Esophagus squamous epithelium (tissue), 5 donors: ENCODE data around the gene ATP13A5. TPM values are rescaled to one million over a fixed set of nuclear protein-coding genes. Genes with fewer than 3 reads are reported as not detected.

Source experiments
- DNase-seq: peaks from one replicate; lab custom pipeline; 2025; lab: John Stamatoyannopoulos, UW
- H3K27ac ChIP-seq, 4 donors: fragments of 200-600 bp; sonication (generic); one replicate each; pipeline ENCODE4 v1.5.1; 2016 to 2019; ENCODE audit warnings: mild to moderate bottlenecking in 1 of 4
- H3K27me3 ChIP-seq, 4 donors: fragments of 200-600 bp; sonication (generic); 1 replicate in 3 of 4; 2 replicates in 1 of 4; pipeline versions ENCODE4 v1.5.1 to v1.6.0; 2017 to 2021; ENCODE audit warnings: antibody characterized with exemption in 1 of 4
- H3K36me3 ChIP-seq, 3 donors: fragments of 200-600 bp; sonication (generic); one replicate each; pipeline ENCODE4 v1.5.1; 2016 to 2019
- H3K4me1 ChIP-seq, 3 donors: fragments of 200-600 bp; sonication (generic); one replicate each; pipeline ENCODE4 v1.5.1; 2017 to 2019
- H3K4me3 ChIP-seq, 4 donors: fragments of 200-600 bp; sonication (generic); 1 replicate in 3 of 4; 2 replicates in 1 of 4; pipeline ENCODE4 v1.5.1; 2016 to 2019; ENCODE audit warnings: mild to moderate bottlenecking in 2 of 4, moderate library complexity in 1 of 4
- H3K9me3 ChIP-seq, 3 donors: fragments of 200-600 bp; sonication (generic); one replicate each; pipeline ENCODE4 v1.5.1; 2016 to 2019
- CTCF ChIP-seq, 6 experiments: fragments of 450-650 bp in 4 of 6; fragments of 200-600 bp in 2 of 6; sonication (generic) in 2 of 6; IDR thresholded peaks; one replicate each; pipeline ENCODE4 v1.5.1; 2016 to 2019; ENCODE audit warnings: antibody characterized with exemption in 6 of 6, mild to moderate bottlenecking in 4 of 6, moderate library complexity in 4 of 6
- POLR2A ChIP-seq, 4 donors: fragments of 450-650 bp; IDR thresholded peaks; one replicate each; pipeline ENCODE4 v1.6.1; 2017; ENCODE audit warnings: antibody characterized with exemption in 4 of 4, mild to moderate bottlenecking in 4 of 4, moderate library complexity in 3 of 4
- WGBS, 2 donors: methylation state at CpG; one replicate each; pipeline ENCODE4 v1.1.5; 2018; 5-methylcytosine and 5-hydroxymethylcytosine counted together
- intact Hi-C: fragments of 100-400 bp; cut with DNase I; formaldehyde crosslinking; loops from one replicate; pipeline ENCODE4 v1.15.0; 2022
- total RNA-seq, 4 donors: library from RNA; depleted of rRNA; stranded (reverse); fragments of >200 nt; gene quantifications; one replicate each; pipeline ENCODE4 v1.1.0, GENCODE V29; 2016
- donor health status: DM: yes; HTN: yes; CAD: no.

ATP13A5 gene
- total RNA-seq, 4 donors from 2014 or later: 0.19 to 0.85 (median 0.48) TPM

- peaks cover 0 to 10% (median 0%) of the 10 kb centered on the region in 4 donors for H3K27me3 ChIP-seq
- 29 to 70% methylated on average over 2 of the region's 2 CpGs for whole genome bisulfite sequencing, 2 donors
- peaks cover 0 to 4% (median 0%) of the 10 kb centered on the region in 3 donors for H3K4me1 ChIP-seq
- no peaks in the 10 kb centered on the region for H3K9me3 ChIP-seq
- no peak overlapping the region for H3K4me3 ChIP-seq
- TF ChIP-seq POLR2A (IDR thresholded peaks at IDR 0.05) (no peak), CTCF (IDR thresholded peaks at IDR 0.05) (no peak)
- no peak overlapping the region for H3K27ac ChIP-seq
- DNase-seq: no peak
- intact Hi-C loops: no loop called here
- no peaks in the 10 kb centered on the region for H3K36me3 ChIP-seq
Observed at GRCh38 chr3:193342551-193342950, 36.0 kb downstream of the ATP13A5 start.

DNA sequence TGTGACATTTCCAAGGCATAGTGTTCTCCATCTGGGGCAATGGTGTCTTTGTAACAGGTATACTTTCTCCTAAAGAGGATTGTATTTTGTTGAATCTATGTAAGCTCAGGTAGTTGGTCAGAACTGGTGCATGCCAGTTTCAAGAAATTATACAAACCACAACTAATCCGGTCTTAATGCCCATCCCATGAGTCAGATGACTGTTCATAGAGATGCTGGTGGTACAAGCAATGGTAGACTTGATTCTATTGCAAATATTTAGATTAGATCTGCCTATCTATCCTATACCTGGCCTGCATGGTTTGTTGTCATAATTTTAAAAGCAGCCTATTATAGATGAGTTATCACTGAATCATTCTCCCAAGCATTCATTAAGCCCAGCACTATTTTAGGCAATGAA, 43.5 kb downstream of the ATP13A5 start:
- intact Hi-C loops: no loop called here
- peaks cover 0 to 8% (median 0%) of the 10 kb centered on the region in 4 donors for H3K27me3 ChIP-seq
- 11 to 46% methylated on average over 1 of the region's 1 CpG for WGBS, 2 donors
- no peaks in the 10 kb centered on the region for H3K36me3 ChIP-seq
- no peaks in the 10 kb centered on the region for H3K9me3 ChIP-seq
- DNase-seq: no peak
- H3K27ac ChIP-seq: no peak overlapping the region
- no peak overlapping the region for H3K4me3 ChIP-seq
- TF ChIP-seq POLR2A (IDR thresholded peaks at IDR 0.05): no peak
- no peak for TF ChIP-seq CTCF (IDR thresholded peaks at IDR 0.05)
- H3K4me1 ChIP-seq: peaks cover 0 to 4% (median 0%) of the 10 kb centered on the region in 3 donors

GRCh38 chr3:193333229-193333628, 45.3 kb downstream of the ATP13A5 start:
- 29 to 85% methylated on average over 1 of the region's 1 CpG for WGBS, 2 donors
- Histone ChIP-seq H3K4me3 (no peak overlapping the region), H3K27ac (no peak overlapping the region), H3K36me3 (no peaks in the 10 kb centered on the region), H3K9me3 (no peaks in the 10 kb centered on the region), H3K4me1 (peaks cover 0 to 4% (median 0%) of the 10 kb centered on the region in 3 donors), H3K27me3 (peaks cover 0 to 3% (median 0%) of the 10 kb centered on the region in 4 donors)
- DNase-seq: no peak
- intact Hi-C loops: no loop called here
- no peak for TF ChIP-seq POLR2A (IDR thresholded peaks at IDR 0.05)
- TF ChIP-seq CTCF (IDR thresholded peaks at IDR 0.05): no peak

GRCh38 chr3:193330555-193331204, 47.9 kb downstream of the ATP13A5 start:
- Histone ChIP-seq H3K27me3 (peaks cover 0 to 12% (median 0%) of the 10 kb centered on the region in 4 donors), H3K4me1 (peaks cover 0 to 4% (median 0%) of the 10 kb centered on the region in 3 donors), H3K36me3 (no peaks in the 10 kb centered on the region), H3K27ac (no peak overlapping the region), H3K9me3 (no peaks in the 10 kb centered on the region), H3K4me3 (no peak overlapping the region)
- DNase-seq: no peak
- intact Hi-C loops: no loop called here
- TF ChIP-seq CTCF (IDR thresholded peaks at IDR 0.05) (no peak), POLR2A (IDR thresholded peaks at IDR 0.05) (no peak)
- WGBS, 2 donors: 67 to 72% methylated on average over 3 of the region's 3 CpGs

- Histone ChIP-seq H3K9me3 (no peaks in the 10 kb centered on the region), H3K27me3 (peaks cover 0 to 5% (median 0%) of the 10 kb centered on the region in 4 donors), H3K27ac (no peak overlapping the region), H3K4me3 (no peak overlapping the region), H3K4me1 (no peaks in the 10 kb centered on the region), H3K36me3 (no peaks in the 10 kb centered on the region)
- 39 to 41% methylated on average over 2 of the region's 2 CpGs for WGBS, 2 donors
- intact Hi-C loops: no loop called here
- TF ChIP-seq CTCF (IDR thresholded peaks at IDR 0.05) (no peak), POLR2A (IDR thresholded peaks at IDR 0.05) (no peak)
- DNase-seq: no peak
Observed at GRCh38 chr3:193317682-193318300, 60.8 kb downstream of the ATP13A5 start.
